ENCODE data around the gene USP11. TPM values are rescaled to one million over a fixed set of nuclear protein-coding genes. Genes with fewer than 3 reads are reported as not detected.

Gene USP11
- total RNA-seq, 1 donor from 2014 or later: 89.2 TPM

DNA sequence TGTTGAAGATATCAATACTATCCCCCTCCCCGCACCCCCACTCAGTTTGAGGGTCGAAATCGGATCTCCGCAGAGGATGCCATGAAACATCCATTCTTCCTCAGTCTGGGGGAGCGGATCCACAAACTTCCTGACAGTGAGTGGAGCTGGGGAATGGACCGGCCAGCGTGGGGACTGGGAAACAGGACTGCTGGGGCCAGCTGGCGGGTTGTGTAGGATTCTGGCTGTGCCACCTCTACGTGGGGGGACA lies 5.5 kb upstream of the USP11 start:
- intact Hi-C loops (cut with micrococcal nuclease): no loop called here
- DNase-seq: no peak
- H3K9me3 Mint-ChIP-seq: no peaks in the 10 kb centered on the region
- POLR2A ChIA-PET: no interaction called here
- ATAC-seq (ENCODE audit: low read depth): no peak
- peaks cover under 1% of the 10 kb centered on the region for H3K4me1 Mint-ChIP-seq
- CTCF ChIA-PET: no interaction called here
- TF ChIP-seq, protein P1, sequence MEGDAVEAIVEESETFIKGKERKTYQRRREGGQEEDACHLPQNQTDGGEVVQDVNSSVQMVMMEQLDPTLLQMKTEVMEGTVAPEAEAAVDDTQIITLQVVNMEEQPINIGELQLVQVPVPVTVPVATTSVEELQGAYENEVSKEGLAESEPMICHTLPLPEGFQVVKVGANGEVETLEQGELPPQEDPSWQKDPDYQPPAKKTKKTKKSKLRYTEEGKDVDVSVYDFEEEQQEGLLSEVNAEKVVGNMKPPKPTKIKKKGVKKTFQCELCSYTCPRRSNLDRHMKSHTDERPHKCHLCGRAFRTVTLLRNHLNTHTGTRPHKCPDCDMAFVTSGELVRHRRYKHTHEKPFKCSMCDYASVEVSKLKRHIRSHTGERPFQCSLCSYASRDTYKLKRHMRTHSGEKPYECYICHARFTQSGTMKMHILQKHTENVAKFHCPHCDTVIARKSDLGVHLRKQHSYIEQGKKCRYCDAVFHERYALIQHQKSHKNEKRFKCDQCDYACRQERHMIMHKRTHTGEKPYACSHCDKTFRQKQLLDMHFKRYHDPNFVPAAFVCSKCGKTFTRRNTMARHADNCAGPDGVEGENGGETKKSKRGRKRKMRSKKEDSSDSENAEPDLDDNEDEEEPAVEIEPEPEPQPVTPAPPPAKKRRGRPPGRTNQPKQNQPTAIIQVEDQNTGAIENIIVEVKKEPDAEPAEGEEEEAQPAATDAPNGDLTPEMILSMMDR (IDR thresholded peaks at IDR 0.05): no peak
- H3K27ac Mint-ChIP-seq: no peak overlapping the region
- H3K27me3 Mint-ChIP-seq: no peaks in the 10 kb centered on the region
- peaks cover 61% of the 10 kb centered on the region for H3K36me3 Mint-ChIP-seq (ENCODE audit: low read depth)
- H3K4me3 Mint-ChIP-seq: no peak overlapping the region

GRCh38 chrX:47228550-47229270 lies 4.1 kb upstream of the USP11 start:
- POLR2A ChIA-PET: interaction anchor here (0.6 to 1.3 kb wide), 3 partner anchors 8 to 255 kb away, joined by 3 to 5 read pairs (median 4); no protein-coding TSS in a partner anchor
- Mint-ChIP-seq H3K27ac (no peak overlapping the region), H3K4me1 (no peaks in the 10 kb centered on the region), H3K36me3 (ENCODE audit: low read depth) (peaks cover 59% of the 10 kb centered on the region), H3K9me3 (no peaks in the 10 kb centered on the region), H3K27me3 (no peaks in the 10 kb centered on the region), H3K4me3 (no peak overlapping the region)
- no peak for DNase-seq
- no peak for ATAC-seq (ENCODE audit: low read depth)
- CTCF ChIA-PET: no interaction called here
- TF ChIP-seq, protein P1 (IDR thresholded peaks at IDR 0.05): no peak
- intact Hi-C loops (cut with micrococcal nuclease): no loop called here

DNA sequence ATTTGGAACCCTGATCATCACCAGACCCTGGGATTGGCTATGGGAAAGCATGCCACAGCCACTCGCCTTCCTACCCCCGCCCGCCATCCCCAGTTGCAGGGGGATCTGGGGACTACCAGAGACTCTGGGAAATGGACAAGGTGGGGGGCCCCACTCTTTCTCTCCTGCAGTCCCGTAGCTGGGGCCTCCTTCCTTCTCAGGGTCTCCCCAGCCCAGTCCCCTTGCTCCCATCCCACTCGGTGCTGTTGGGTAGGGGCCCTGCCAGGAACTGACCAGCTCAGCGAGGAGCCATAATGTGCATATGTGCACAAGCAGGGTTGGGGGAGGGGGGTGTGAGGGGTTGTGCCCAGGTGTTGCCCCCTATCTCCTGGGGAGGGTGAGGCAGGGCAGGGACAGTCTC lies 3.4 kb upstream of the USP11 start:
- Mint-ChIP-seq H3K27me3 (no peaks in the 10 kb centered on the region), H3K36me3 (ENCODE audit: low read depth) (peaks cover 51% of the 10 kb centered on the region), H3K4me1 (peaks cover 2% of the 10 kb centered on the region), H3K27ac (no peak overlapping the region), H3K9me3 (no peaks in the 10 kb centered on the region), H3K4me3 (no peak overlapping the region)
- ATAC-seq (ENCODE audit: low read depth): no peak
- ChIA-PET CTCF (no interaction called here), POLR2A (interaction anchor here (0.6 to 1.3 kb wide), 2 partner anchors 12 to 255 kb away, joined by 3 to 4 read pairs; no protein-coding TSS in a partner anchor)
- TF ChIP-seq, protein P1 (IDR thresholded peaks at IDR 0.05): no peak
- no peak for DNase-seq
- intact Hi-C loops (cut with micrococcal nuclease): no loop called here

- Mint-ChIP-seq H3K9me3 (no peaks in the 10 kb centered on the region), H3K27me3 (no peaks in the 10 kb centered on the region), H3K4me3 (no peak overlapping the region), H3K27ac (peak overlapping the region; percentile 32), H3K4me1 (peaks cover 7% of the 10 kb centered on the region), H3K36me3 (ENCODE audit: low read depth) (peaks cover 44% of the 10 kb centered on the region)
- ChIA-PET CTCF (no interaction called here), POLR2A (interaction anchor here (1.3 to 1.6 kb wide), 1 partner anchor 12 kb away, joined by 4 to 6 read pairs; no protein-coding TSS in a partner anchor)
- ATAC-seq (ENCODE audit: low read depth) (no peak), DNase-seq (no peak)
- intact Hi-C loops (cut with micrococcal nuclease): loop anchor here (5.0 kb wide), 1 partner anchor 422 kb away; the partner anchor contains the start of gene ELK1
- TF ChIP-seq, protein P1 (IDR thresholded peaks at IDR 0.05): no peak
Observed at GRCh38 chrX:47230136-47230868, 2.5 kb upstream of the USP11 start.

- Mint-ChIP-seq H3K9me3 (no peaks in the 10 kb centered on the region), H3K4me3 (no peak overlapping the region), H3K4me1 (peaks cover 15% of the 10 kb centered on the region), H3K27me3 (no peaks in the 10 kb centered on the region), H3K27ac (peak overlapping the region; percentile 53), H3K36me3 (ENCODE audit: low read depth) (peaks cover 37% of the 10 kb centered on the region)
- ChIA-PET CTCF (no interaction called here), POLR2A (interaction anchor here (1.6 kb wide), 1 partner anchor 13 kb away, joined by 6 read pairs; no protein-coding TSS in a partner anchor)
- DNase-seq (no peak), ATAC-seq (ENCODE audit: low read depth) (no peak)
- TF ChIP-seq, protein P1 (IDR thresholded peaks at IDR 0.05): no peak
- intact Hi-C loops (cut with micrococcal nuclease): loop anchor here (5.0 kb wide), 1 partner anchor 421 kb away; the partner anchor contains the start of gene ELK1
Observed at GRCh38 chrX:47231167-47231566, 1.6 kb upstream of the USP11 start.

All from activated B cell treated with CpG ODN at 0.5 μM for 24 hours (primary cell).